ENCODE measurements around the gene CCDC17.

DNA sequence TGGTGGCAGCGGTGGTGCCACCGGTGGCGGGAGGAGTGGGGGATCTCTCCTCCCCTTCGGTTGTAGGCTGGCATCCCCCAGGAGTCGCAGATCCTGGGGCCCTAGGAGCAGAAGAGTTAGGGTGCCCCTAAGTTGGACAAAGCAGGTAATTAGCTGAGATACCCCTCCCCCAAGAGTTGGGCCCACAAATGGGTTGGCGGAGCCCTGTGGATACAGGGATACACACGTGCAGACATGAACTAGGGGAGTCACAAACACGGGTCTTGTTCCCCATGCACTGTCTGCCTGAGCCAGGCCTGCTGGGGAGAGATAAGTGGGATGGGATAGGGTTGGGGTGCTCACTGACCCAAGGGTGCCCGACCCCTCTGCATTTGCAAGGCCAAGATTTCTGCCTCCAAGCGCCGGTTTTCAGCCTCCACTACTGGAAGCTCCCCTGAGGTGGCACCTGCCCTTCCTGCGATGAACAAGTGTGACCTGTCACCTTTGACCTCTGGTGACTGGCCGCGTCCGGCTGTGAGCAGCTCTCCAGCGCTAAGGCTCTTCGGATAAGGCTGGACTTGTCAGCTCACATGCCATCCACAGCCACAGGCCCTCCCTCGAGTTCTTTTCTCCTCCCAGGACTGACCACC lies 1.8 kb downstream of the CCDC17 start:
- TF ChIP-seq, protein P1, sequence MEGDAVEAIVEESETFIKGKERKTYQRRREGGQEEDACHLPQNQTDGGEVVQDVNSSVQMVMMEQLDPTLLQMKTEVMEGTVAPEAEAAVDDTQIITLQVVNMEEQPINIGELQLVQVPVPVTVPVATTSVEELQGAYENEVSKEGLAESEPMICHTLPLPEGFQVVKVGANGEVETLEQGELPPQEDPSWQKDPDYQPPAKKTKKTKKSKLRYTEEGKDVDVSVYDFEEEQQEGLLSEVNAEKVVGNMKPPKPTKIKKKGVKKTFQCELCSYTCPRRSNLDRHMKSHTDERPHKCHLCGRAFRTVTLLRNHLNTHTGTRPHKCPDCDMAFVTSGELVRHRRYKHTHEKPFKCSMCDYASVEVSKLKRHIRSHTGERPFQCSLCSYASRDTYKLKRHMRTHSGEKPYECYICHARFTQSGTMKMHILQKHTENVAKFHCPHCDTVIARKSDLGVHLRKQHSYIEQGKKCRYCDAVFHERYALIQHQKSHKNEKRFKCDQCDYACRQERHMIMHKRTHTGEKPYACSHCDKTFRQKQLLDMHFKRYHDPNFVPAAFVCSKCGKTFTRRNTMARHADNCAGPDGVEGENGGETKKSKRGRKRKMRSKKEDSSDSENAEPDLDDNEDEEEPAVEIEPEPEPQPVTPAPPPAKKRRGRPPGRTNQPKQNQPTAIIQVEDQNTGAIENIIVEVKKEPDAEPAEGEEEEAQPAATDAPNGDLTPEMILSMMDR (IDR thresholded peaks at IDR 0.05), result no peak
- no peak for TF ChIP-seq POLR2A (IDR thresholded peaks at IDR 0.05)

Data from esophagus squamous epithelium (tissue), 4 donors.